Thyroid gland (tissue), 4 donors: Measurements from ENCODE around the gene DTX2. TPM values are rescaled to one million over a fixed set of nuclear protein-coding genes. Genes with fewer than 3 reads are reported as not detected.
"Not testable (repeated sequence)": the region's sequence is repeated elsewhere in the genome, so short reads cannot be mapped to it uniquely, and the experiment has no call there.

Experiments used
- DNase-seq, 2 donors: peaks; one replicate each; pipeline ENCODE4 v3.0.0-alpha.2; 2019
- H3K27ac ChIP-seq, 3 donors: fragments of 200-600 bp; sonication (generic); 1 replicate in 2 of 3; 2 replicates in 1 of 3; pipeline ENCODE4 v1.5.1; 2016 to 2019; ENCODE audit warnings: mild to moderate bottlenecking in 1 of 3, moderate library complexity in 1 of 3
- H3K27me3 ChIP-seq: fragments of 200-600 bp; sonication (generic); one replicate; pipeline ENCODE4 v1.5.1; 2019
- H3K36me3 ChIP-seq, 2 donors: fragments of 200-600 bp; sonication (generic); one replicate each; pipeline ENCODE4 v1.5.1; 2016 to 2019
- H3K4me1 ChIP-seq, 2 donors: fragments of 200-600 bp; sonication (generic); one replicate each; pipeline ENCODE4 v1.5.1; 2017 to 2019
- H3K4me3 ChIP-seq, 3 donors: fragments of 200-600 bp; sonication (generic); replicated peaks in 1 of 3; 1 replicate in 2 of 3; 2 replicates in 1 of 3; pipeline ENCODE4 v1.5.1; 2016; ENCODE audit warnings: mild to moderate bottlenecking in 1 of 3
- H3K9me3 ChIP-seq: fragments of 200-600 bp; sonication (generic); one replicate; pipeline ENCODE4 v1.5.1; 2017
- CTCF ChIP-seq, 6 experiments: fragments of 200-600 bp in 3 of 6; fragments of 450-650 bp in 3 of 6; sonication (generic) in 3 of 6; IDR thresholded peaks; one replicate each; pipeline ENCODE4 v1.5.1; 2016 to 2019; ENCODE audit warnings: antibody characterized with exemption in 6 of 6, mild to moderate bottlenecking in 2 of 6, inconsistent platforms in 1 of 6, moderate library complexity in 1 of 6
- POLR2A ChIP-seq, 2 donors: fragments of 450-650 bp; IDR thresholded peaks; one replicate each; pipeline ENCODE4 v1.6.1; 2017; ENCODE audit warnings: antibody characterized with exemption in 2 of 2, mild to moderate bottlenecking in 2 of 2, moderate library complexity in 1 of 2
- WGBS, 2 donors: methylation state at CpG; one replicate each; pipeline ENCODE4 v1.1.5; 2017; 5-methylcytosine and 5-hydroxymethylcytosine counted together
- intact Hi-C: fragments of 100-400 bp; cut with DNase I; formaldehyde crosslinking; loops from one replicate; pipeline ENCODE4 v1.15.1; 2023
- total RNA-seq, 4 donors: library from RNA; depleted of rRNA; stranded (reverse); fragments of >200 nt; gene quantifications; one replicate each; pipeline ENCODE4 v1.2.3, GENCODE V29; 2016

DTX2 gene
- 10 to 100 TPM; 20.4 to 32.5 (median 25.2) TPM for total RNA-seq

GRCh38 chr7:76461464-76462101 is at the start of gene DTX2:
DTX2 (plus strand) TSS chr7:76461709; CDS start chr7:76480510, 18,801 bp downstream.
- H3K27me3 ChIP-seq, H3K36me3 ChIP-seq, H3K9me3 ChIP-seq, H3K4me1 ChIP-seq, intact Hi-C loops: not testable (repeated sequence)
- H3K4me3 ChIP-seq = peak within 1 kb of the TSS in 1 of 3 donors; percentile 54
- peak in 1 of 2 donors; percentile 27 for DNase-seq
- WGBS, 2 donors = no CpG with 5 or more reads among the region's 54 CpGs
- TF ChIP-seq CTCF (IDR thresholded peaks at IDR 0.05) = peak in 1 of 6 experiments; percentile 19
- peak within 1 kb of the TSS in 2 of 3 donors; percentile 66 to 78 for H3K27ac ChIP-seq

GRCh38 chr7:76412249-76412648 is 49.3 kb upstream of the DTX2 start:
- no peak overlapping the region for H3K4me3 ChIP-seq
- TF ChIP-seq CTCF (IDR thresholded peaks at IDR 0.05) (no peak), POLR2A (IDR thresholded peaks at IDR 0.05) (no peak)
- DNase-seq = no peak
- no peaks in the 10 kb centered on the region for H3K4me1 ChIP-seq
- H3K27me3 ChIP-seq = no peaks in the 10 kb centered on the region
- H3K36me3 ChIP-seq = no peaks in the 10 kb centered on the region
- H3K9me3 ChIP-seq = no peaks in the 10 kb centered on the region
- 82 to 84% methylated on average over 5 of the region's 5 CpGs for WGBS, 2 donors
- H3K27ac ChIP-seq = no peak overlapping the region
- intact Hi-C loops = no loop called here

- H3K36me3 ChIP-seq, H3K9me3 ChIP-seq, H3K27ac ChIP-seq, H3K4me3 ChIP-seq, DNase-seq, H3K4me1 ChIP-seq, H3K27me3 ChIP-seq, intact Hi-C loops: not testable (repeated sequence)
- 92 to 94% methylated on average over 10 of the region's 10 CpGs for WGBS, 2 donors
Observed at GRCh38 chr7:76417654-76418310, 43.7 kb upstream of the DTX2 start.

GRCh38 chr7:76421097-76421496 is 40.4 kb upstream of the DTX2 start:
- H3K4me1 ChIP-seq = peaks cover 4 to 11% of the 10 kb centered on the region in 2 donors
- H3K4me3 ChIP-seq, intact Hi-C loops, H3K27me3 ChIP-seq, H3K36me3 ChIP-seq, H3K9me3 ChIP-seq, H3K27ac ChIP-seq, DNase-seq: not testable (repeated sequence)
- WGBS, 2 donors = 84 to 94% methylated on average over 6 of the region's 6 CpGs

- H3K36me3 ChIP-seq = no peaks in the 10 kb centered on the region
- 50 to 66% methylated on average over 15 of the region's 15 CpGs for WGBS, 2 donors
- no peaks in the 10 kb centered on the region for H3K9me3 ChIP-seq
- H3K4me1 ChIP-seq = peaks cover 4 to 11% of the 10 kb centered on the region in 2 donors
- no peak for DNase-seq
- intact Hi-C loops = no loop called here
- H3K27ac ChIP-seq = no peak overlapping the region
- TF ChIP-seq CTCF (IDR thresholded peaks at IDR 0.05) (no peak), POLR2A (IDR thresholded peaks at IDR 0.05) (no peak)
- H3K4me3 ChIP-seq = no peak overlapping the region
- H3K27me3 ChIP-seq = no peaks in the 10 kb centered on the region
Observed at GRCh38 chr7:76423666-76424412, 37.7 kb upstream of the DTX2 start.
